A172 (cell line): ENCODE results near the gene TIAM1. TPM values are rescaled to one million over a fixed set of nuclear protein-coding genes. Genes with fewer than 3 reads are reported as not detected.
A peak's percentile ranks its signal among the peaks of the same experiment; 100 is the strongest.

Experiments used
- DNase-seq: peaks from one replicate; pipeline ENCODE4 v3.0.0-alpha.2; 2015; ENCODE audit warnings: low spot score
- total RNA-seq: library from RNA; depleted of rRNA; stranded (reverse); fragments of >200 nt; shearing (Covaris generic); gene quantifications from 2 replicates; pipeline ENCODE4 v1.2.3, GENCODE V29; 2014

TIAM1 gene
- total RNA-seq, 1 experiment from 2014 or later: 7.0 TPM

DNA sequence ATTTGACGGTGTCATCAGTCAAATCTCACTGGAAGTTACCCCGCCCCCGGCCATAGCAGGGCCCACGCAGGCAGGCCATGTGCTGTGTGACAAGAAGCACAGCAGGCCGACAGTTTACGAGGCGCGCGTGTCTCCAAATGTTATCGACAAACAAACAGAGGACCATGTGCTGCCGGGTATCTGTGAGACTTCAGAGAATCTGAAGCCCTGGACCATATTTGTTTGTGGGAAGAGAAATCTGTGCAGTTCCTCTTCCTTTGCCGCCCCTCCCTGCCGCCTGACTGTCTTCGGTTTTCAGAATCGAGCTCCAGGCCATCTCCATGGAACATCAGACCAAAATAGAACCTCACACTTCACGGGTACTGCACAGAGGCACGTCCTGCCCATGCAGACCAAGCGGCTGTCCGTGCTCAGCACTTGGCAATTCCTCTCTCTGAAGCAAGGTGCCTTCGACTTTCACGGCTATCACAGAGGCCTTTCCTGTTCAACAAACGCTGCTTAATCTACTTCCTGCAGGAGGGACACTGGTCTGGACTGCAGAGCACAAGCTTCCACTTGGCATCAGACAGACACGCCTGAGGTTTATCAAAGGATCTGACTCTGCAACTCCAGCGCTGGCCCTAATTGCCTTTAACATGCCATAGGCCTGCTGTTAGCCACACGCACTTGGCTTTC is 170.0 kb downstream of the TIAM1 start:
- no peak for DNase-seq

DNA sequence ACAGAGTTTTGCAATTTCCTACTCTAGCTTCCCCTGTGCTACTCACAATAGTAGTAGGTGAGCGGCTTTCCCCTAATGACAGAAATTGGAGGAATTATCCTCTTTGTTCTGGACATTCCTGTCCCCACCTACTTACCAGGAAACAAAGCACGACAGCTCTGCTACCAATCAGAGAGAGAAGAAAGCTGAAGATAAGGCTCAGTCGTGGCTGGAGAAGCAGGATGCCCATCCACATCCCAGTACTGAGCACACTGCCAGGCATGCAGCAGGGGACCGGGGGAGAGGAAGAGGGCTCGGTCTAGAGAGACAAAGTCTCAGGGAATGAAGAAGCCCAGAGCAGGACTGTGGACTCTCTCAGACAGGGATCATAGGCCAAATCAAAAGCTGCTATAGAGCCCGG is 171.7 kb downstream of the TIAM1 start:
- DNase-seq: no peak

DNA sequence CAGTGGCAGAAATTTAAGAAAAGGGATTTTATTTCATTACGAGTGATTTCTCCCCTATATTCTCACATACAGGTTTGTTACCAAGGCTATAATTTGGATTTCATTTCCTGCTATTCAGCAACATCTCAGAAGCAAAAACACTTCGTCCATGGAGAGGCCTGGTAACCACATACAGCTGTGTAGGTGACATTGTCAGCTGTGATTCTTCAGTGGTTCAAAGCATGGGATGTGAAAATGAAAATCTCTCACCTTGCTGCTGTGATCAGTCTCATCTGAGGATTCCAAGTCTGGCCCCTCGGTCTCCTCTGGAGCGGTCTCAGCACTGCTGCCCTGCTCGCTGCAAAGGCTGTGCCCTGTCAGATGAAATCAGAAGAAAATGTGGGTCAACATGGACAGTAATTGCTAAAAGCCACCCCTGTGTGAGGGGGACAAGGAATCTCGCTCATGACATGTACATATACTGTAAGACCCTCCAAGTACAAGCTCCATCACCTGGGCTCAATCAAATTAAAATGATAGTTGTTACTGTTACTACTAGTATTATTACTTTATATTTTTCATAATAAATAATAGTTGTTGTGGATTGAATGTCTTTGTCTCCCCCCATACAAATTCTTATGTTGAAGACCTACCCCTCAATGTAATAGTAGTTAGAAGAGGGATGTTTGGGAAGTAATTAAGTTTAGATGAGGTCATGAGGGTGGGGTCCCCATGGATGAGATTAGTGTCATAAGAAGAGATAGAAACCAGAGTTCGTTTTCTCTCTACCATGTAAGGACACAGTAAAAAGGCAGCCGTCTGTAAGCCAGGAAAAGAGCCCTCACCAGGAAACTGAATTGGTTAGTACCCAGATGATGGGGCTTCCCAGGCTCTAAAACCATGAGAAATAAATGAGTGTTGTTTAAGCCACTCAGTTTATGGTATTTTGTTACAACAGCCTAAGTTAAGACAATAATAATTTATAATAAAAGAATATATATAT is 179.1 kb downstream of the TIAM1 start:
- no peak for DNase-seq

DNA sequence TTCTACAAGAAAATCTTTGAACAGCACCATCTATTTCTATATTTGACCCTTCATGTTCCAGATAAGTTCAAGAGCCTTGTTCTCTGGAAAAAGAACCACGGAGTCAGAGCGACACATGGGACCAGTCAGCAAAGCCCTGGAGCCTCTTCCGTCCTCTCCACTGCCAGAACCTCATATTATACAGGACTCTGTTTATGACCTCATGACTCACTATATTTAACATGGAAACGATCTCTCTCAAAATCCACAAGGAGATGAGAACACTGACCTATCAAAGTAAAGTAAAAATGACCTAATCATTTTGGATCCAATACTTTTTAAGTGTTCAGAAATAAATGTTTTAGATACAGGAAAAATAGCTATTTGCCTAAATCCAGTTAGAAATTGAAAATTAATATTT is 181.2 kb downstream of the TIAM1 start:
- peak; percentile 32 for DNase-seq

DNA sequence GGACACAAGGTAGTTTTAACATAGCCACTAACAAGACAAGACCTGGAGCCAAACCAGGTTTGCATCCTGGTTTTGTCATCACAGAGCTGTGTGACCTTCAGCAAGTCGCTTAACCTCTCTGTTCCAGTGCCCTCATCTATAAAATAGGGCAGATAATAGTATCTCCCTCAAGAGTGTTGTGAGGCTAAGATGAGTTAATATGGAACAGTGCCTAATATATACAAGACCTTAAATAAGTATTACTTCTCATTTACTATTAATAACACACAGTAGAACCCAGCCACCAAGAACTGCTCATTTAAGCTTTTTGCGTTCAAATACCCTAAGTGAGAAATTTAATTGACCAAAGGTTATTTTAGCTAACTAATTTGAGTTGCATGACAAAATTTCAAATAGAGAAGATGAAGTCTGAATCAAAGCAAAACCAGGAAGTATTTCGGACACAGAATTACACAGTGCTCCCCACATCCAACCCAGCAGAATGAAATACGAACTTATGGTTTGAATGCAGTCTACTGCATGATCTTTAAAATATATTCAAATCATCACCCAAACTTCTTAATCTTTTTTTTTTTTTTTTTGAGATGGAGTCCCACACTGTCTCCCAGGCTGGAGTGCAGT is 181.9 kb downstream of the TIAM1 start:
- DNase-seq: no peak

DNA sequence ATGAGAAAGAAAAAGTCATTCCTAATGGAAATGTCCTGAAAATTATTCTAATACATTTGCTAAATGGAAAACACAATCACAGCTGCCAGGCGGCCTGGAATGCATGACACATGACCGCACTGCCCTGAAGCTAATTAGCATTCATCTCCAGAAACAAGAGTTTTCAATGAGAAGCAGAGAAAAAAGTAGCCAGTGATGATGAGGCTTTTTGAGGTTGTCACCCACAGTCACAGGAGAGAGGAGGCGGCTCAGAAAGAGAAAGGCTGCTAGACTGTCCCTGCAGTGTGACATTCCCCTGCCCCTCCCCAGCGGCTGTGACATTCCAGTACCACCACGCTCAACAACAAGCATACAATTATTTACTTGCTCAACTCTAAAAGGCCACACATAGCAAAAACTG is 182.9 kb downstream of the TIAM1 start:
- peak; percentile 55 for DNase-seq

DNA sequence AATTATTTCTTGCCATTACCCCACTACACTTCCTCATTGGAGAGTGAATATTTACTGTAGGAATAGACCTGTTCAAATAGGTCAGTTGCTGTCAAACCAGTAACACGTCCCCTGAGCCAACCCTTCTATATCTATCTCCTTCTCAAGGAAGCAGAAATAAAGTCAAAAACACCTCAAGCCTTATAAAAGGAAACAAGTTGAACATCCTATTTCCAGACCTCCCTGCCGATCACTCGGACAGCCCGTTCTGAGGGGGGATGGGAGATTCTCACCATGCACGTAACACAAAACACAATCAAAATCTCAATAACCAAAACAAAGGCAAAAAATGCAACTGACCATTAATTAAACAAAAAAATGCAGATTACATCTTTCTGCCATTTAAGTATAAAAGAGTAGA is 184.3 kb downstream of the TIAM1 start:
- DNase-seq: no peak

DNA sequence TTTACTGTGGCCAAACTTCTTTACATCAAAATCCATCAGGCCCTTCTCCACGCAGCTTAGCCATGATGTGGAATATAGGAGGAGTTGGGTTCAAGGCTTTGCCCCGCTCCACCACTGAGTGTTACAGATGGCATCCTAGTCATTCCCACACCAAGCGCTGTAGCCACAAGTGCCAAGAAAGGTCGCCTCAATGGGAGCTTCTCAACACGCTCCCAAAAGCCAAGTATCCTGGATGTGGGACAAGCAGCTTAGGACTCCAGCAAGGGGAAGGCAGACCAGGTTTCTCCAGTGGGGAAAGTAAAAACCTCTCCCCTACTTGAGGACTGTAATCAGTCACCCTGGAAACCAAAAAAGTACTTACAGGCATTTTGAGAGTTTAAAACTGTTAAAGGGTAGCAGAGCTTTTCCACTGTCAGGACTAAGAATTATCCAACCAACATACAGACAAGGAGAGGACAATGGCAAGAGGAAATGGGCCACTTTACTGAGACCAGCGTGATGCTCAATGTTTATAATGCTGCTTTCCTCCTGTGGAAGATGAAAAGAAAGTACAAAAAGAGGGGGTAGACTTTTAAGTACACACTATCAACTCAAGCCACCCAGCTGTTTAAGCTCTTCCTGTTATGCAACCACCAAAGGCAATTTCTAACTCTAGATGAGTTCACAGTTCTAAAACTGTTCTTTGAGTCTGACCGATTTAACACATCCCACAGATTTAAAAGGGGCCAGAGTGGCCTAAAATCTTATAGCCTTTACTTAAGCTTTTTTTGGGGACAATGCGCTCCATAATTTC is 185.1 kb downstream of the TIAM1 start:
- no peak for DNase-seq

DNA sequence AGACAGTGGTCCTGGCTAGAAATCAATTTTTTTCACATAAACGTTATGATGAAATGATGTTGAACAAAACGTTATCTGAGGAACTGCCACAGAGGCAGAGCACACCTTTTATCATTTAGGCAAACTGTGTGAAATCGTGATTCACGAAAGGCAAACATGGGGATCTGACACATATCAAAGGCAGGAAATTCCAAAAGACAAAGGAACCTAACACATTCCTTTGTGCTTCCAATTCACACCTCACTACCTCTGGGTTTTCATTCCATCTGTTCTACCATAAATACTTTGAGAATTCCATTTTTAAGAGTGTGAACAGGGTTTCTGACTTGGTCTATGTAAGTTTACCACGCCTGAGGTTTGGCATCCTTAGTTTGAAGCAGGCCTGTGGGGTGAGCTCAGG is 186.3 kb downstream of the TIAM1 start:
- DNase-seq: no peak

DNA sequence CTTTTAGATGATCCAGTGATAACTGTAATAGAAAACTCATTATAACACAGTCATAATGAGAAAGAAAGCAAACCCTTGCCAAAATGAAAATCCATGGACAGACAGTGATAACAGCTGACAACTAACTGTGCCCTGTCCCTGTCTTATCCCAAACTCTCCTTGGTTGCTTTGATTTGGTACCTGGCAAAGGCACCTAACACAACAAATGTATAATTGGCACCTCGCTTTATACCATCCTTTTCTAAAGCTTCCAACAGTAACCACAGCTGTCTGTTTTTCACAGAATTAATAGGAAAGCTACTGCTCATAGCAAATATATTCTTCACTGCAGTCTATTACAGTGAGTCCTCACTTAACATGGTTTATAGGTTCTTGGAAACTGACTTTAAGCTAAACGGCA is 187.4 kb downstream of the TIAM1 start:
- no peak for DNase-seq

DNA sequence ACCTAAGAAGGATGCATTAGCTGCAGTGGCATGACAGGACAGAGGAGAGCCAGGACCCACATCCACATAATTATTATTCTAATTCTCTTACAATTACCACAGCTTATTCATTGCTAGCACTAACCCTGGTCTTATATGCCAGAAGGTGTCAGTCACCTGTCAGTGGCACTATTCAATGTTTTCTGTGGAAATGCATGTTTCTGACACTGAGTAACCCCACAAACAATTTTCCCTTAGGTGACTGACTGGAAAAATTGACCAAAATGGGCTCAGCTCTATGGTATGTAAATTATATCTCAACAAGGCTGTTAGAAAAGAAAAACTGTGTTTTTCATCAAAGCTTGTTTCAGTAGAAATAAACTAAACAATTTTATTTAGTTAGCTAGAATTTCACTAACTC is 187.9 kb downstream of the TIAM1 start:
- no peak for DNase-seq

DNA sequence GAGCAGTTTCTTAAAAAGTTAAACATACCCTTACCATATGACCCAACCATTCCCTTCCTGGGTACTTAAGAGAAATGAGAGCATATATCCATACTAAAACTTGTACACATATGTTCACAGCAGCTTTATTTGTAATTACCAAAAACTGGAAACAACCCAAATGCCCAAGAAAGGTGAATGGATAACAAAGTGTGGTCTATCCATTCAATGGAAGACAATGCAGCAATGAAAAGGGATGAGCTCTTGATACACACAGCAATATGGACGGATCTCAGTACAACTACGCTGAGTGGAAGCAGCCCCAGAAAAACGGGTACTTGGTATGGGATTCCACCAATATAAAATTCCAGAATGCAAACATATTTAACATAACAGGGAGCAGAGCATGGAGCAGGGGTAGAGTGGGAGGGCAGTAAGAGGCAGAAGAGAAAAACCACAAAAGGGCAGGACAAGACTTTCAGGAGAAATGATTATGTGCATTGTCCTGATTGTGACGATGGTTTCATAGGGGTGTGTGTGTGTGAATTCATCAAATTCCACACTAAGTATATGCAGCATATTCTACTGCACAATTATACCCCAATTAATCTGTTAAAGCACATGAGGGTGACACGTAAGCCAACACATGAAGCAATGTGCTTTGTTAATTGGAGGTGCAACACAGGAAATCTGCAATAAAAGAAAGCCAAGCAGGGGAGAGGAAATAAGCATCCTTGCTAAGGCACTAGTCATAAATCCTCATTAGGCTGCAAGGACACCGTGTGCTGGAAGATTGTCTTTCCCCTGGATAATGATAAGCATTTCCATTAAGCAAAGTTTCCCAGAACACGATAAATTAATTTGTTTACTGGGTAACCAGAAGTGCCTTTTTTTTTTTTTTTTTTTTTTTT is 192.7 kb downstream of the TIAM1 start:
- no peak for DNase-seq

DNA sequence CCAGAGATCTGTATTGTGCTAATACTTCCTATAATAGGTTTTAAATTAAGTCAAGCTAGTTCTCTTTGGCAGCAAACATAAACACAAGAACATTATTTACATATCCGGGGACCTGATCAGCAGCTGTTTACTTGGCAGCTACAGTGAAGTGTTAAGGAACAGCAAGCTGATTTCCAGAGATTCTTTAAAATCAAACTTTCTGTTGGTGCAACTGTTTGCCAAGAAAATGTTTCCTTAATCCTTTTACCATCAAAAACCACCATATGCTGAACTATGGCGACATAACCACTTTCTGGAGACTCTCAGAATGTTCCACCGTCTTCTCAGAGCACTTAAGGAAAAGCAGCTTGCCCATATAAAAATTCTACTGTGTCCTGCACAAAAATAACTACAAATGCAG is 198.8 kb downstream of the TIAM1 start:
- no peak for DNase-seq

DNA sequence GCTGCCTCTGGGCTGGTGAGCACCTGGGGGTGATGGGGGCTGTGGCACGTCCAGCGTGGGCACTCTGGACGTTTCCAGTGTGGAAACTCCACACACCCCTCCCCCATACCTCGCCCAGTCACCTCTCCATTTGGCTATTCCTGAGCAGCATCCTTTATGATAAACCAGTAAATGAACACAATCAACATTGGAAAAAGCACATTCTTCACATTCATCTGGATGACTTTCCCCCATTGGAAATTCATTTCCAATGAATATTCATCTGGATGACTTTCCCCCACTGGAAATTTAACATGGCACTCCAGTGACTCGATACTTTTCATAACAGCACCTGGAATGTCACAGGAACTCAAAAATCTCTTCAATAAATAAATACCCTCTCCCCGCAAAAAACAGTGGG is 201.0 kb downstream of the TIAM1 start:
- DNase-seq: no peak

DNA sequence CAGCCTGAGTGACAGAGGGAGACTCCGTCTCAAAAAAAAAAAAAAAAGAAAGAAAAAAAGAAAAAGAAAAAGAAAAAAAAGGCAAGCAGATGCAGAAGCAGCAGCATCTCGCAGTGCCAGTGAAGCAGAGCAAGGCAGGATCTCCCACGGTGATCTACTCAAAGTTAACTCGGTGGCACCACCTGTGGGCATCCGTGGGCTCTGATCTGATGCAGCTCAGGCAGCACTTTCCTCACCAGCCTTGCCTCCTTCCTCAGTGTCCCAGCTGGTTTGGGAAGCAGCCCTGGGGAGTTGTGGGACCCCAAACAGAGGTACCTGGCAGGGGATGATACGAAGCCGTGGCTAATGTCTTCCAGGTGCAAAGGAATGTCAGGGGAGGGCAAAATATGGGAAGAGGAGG is 201.5 kb downstream of the TIAM1 start:
- no peak for DNase-seq

DNA sequence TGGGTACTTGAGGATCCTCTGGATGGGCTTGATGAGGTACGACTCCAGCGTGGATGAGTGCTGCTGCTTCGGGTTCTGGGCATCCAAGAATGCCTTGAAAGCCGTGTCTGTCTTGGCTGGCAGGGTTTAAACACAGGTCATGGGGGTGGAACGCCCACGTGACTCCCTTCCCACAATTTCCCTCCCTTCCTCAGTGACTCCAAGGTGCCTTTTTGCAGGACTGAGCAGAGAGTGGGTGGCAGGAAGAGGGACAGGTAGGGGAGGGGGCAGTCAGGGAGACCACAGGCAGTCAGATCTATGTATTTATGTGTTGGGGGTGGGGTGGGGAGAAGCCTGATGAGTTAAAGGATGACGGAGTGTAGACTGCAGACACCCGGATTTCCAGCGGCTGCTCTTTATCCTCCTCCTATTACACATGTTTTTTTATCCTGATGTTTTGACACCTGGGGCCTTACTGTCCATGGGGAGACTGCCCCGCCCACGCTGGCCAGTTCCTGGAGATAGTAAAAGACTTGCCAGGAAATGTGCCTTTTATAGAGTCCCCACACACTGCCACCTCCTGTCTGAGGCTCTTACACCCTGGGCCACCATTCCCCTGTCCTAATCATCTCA is 202.6 kb downstream of the TIAM1 start:
- DNase-seq: no peak

DNA sequence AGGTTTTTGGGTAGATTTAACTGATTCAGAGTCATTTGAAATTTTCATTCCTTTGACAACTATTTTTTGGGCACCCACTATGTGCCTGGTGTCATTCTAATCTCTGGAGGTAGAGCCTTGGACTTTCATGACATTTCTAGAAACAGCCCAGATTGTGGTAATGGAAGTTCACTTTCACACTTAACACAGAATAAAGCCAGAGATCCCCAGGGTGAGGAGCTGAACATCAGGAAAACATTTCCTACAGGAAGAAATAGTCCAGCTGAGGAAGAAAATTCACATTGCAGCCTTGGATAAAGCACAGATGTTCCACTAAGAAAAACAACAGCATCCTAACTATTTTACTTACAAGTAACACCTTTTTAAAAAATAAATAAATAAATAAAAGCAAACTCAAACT is 203.4 kb downstream of the TIAM1 start:
- DNase-seq: no peak

DNA sequence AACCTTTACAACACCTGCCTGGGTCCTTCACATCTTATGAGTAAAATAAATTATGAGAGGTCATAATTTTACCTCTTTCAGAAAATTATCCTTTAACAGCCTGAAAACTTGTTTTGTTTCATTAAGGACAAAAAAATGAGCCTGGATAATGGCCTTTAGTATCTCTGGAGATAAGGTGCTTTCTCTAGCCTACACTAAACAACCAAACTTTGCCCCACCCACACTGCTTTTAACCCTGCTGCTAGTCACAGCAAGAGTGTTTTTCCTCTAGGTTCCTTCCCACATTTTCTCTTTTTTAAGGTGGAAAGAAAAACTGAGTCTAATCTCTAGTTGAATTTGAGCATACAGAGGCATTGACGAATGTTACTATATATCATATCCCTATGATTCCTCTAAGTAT is 204.0 kb downstream of the TIAM1 start:
- no peak for DNase-seq

DNA sequence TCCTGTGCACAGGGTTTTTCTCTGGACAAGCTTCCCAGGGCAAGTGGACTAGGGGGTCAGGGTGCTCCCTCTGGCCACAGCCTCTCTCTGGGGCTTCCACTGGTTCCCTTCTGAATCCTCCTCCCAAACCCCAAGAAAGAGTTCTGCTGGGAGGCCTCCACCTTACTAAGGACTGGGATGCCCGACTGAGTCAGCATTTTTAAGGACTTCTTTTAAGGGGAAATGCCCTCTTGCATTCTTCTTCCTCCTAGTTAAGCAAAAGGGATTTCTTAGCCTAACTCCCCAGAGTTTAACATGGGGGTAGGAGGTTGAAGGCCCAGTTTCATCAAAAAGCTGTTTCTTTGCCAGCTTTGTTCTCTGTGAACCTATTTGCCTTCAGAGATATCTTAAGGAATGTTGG is 206.1 kb downstream of the TIAM1 start:
- no peak for DNase-seq

DNA sequence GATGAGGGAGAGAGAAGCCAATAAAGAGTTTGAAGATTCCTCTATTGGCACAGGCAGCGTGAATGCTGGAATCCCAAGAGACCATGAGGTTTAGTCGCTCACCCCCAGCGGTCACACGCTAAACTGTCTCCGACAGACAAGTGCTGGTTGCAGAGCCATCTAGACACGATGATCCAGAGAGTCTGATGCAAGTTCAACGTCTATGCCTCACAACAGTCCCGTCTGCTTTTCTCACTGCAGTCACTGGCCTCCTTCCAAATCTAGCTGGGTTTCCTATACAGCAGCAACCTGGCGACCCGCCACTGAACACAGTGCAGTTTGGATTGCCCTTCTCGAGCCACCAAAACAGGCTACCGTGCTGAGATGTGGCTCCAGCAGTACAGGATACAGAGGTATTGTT is 207.2 kb downstream of the TIAM1 start:
- no peak for DNase-seq
